Natural killer cell treated with Interleukin-12 subunit alpha and Interleukin-12 subunit beta and Interleukin-15 and Interleukin-18, amount 100 ng/mL, for 72 hours (primary cell): ENCODE measurements around the gene MYO1E. TPM values are rescaled to one million over a fixed set of nuclear protein-coding genes. Genes with fewer than 3 reads are reported as not detected.
"Not testable (repeated sequence)": the region's sequence is repeated elsewhere in the genome, so short reads cannot be mapped to it uniquely, and the experiment has no call there.

ENCODE experiments used
- ATAC-seq, 2 donors: fragments of 150-1000 bp; cut with Tn5 transposase in 1 of 2; sonication (Bioruptor Pico), chemical (Tn5 transposase) in 1 of 2; 2 replicates each; pipeline ENCODE4 v1.10.0; 2021
- DNase-seq: peaks from one replicate; pipeline ENCODE4 v3.0.0; 2022; ENCODE audit warnings: low spot score
- H3K27ac Mint-ChIP-seq, 2 donors: 1 replicate in 1 of 2; 2 replicates in 1 of 2; pipeline ENCODE4 v1.8.0; 2022; ENCODE audit warnings: mixed read lengths in 2 of 2, mild to moderate bottlenecking in 1 of 2, moderate library complexity in 1 of 2
- H3K27me3 Mint-ChIP-seq, 2 donors: 1 replicate in 1 of 2; 2 replicates in 1 of 2; pipeline ENCODE4 v1.8.0; 2022; ENCODE audit warnings: mixed read lengths in 2 of 2
- H3K36me3 Mint-ChIP-seq: one replicate; pipeline ENCODE4 v1.8.0; 2022; ENCODE audit warnings: mixed read lengths
- H3K4me1 Mint-ChIP-seq, 2 donors: 1 replicate in 1 of 2; 2 replicates in 1 of 2; pipeline ENCODE4 v1.8.0; 2022; ENCODE audit warnings: low read depth in 2 of 2, mixed read lengths in 2 of 2, mild to moderate bottlenecking in 1 of 2
- H3K4me3 Mint-ChIP-seq: one replicate; pipeline ENCODE4 v1.8.0; 2022; ENCODE audit warnings: mixed read lengths
- H3K9me3 Mint-ChIP-seq: 2 replicates; pipeline ENCODE4 v1.8.0; 2022; ENCODE audit warnings: mixed read lengths
- total RNA-seq, 2 donors: library from RNA; stranded (reverse); gene quantifications; one replicate each; pipeline ENCODE4 v1.2.3, GENCODE V29; 2022

The MYO1E gene
- total RNA-seq, 2 donors from 2014 or later: 3.7 to 20.0 TPM

DNA sequence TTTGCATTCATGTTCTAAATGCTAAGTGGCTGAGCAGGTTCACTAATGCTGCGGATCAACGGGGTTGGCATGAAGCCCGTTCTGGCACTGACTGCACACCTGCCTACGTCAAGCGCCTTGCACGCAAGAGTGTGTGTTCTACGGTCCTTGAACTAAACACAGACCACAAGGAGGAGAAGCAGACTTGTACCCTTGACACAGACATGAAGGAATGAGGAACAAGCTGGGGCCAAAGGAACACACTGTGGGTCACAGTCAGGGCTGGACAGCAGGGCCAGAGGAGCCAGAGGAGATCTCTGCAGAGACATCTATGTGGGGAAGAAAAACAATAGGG is 214.0 kb downstream of the MYO1E start:
- no peak for DNase-seq
- no peaks in the 10 kb centered on the region for H3K27me3 Mint-ChIP-seq
- H3K36me3 Mint-ChIP-seq: no peaks in the 10 kb centered on the region
- no peak overlapping the region for H3K4me3 Mint-ChIP-seq
- ATAC-seq: no peak
- H3K4me1 Mint-ChIP-seq: no peaks in the 10 kb centered on the region
- no peak overlapping the region for H3K27ac Mint-ChIP-seq
- no peaks in the 10 kb centered on the region for H3K9me3 Mint-ChIP-seq

DNA sequence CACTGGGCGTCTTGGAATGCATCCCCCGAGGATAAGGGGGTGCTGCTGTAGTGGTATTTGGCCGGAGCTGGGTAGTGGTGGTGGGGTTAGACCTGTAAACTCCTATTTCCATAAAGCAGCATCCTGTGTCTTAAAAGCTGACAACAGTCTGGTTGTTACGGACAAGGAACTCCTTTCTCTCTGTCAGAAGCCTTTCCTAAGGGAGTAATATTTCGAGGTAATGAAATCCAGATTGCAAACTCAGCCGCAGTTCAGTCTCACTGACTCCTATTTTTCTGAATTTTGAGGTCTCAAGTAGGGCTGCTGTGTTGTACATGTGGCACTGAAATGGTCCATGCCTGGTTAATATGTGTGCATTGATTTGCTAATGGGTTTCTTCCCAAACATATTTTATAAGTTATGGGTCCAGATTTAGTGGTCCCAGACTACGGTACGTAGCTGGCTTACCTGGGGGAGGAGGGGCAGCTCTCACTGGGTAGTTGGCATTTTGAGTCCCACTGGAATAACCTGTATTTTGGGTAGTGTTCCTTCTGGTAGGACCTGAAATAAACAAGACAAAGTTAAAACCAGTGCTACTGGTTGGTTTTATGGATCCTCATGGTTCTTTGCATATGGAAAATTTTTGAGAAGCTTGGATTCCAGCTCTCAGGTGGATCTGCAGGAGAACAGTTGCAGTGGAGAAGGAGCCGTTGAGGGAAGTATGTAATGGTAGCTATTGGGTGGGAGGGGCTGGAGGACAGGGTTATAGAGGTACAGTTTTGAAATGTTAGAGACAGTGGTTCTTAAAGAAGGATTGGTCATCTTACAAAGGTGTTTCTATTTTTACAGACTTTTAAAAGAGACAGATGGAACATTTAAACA is 214.6 kb downstream of the MYO1E start:
- ATAC-seq (no peak), DNase-seq (no peak)
- no peaks in the 10 kb centered on the region for H3K9me3 Mint-ChIP-seq
- no peaks in the 10 kb centered on the region for H3K4me1 Mint-ChIP-seq
- H3K4me3 Mint-ChIP-seq: no peak overlapping the region
- H3K27ac Mint-ChIP-seq: no peak overlapping the region
- H3K36me3 Mint-ChIP-seq: no peaks in the 10 kb centered on the region
- H3K27me3 Mint-ChIP-seq: no peaks in the 10 kb centered on the region

DNA sequence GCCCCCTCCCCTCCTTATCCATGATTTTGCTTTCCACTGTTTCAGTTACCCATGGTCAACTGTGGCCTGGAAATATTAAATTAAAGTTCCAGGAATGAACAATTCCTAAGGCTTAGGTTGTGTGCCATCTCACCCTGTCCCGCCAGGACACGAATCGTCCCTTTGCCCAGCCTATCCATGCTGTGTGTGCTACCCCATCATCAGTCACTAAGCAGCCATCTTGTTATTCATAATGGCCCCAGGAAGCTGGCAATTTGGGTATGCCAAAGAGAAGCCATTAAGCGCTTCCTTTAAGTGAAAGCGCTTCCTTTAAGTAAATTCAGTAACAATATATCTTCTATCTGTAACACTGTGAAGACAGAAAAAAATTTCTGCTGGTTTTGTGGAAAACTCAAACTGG is 215.3 kb downstream of the MYO1E start:
- no peaks in the 10 kb centered on the region for H3K9me3 Mint-ChIP-seq
- no peaks in the 10 kb centered on the region for H3K27me3 Mint-ChIP-seq
- no peak overlapping the region for H3K27ac Mint-ChIP-seq
- ATAC-seq (no peak), DNase-seq (no peak)
- no peak overlapping the region for H3K4me3 Mint-ChIP-seq
- no peaks in the 10 kb centered on the region for H3K36me3 Mint-ChIP-seq
- no peaks in the 10 kb centered on the region for H3K4me1 Mint-ChIP-seq

DNA sequence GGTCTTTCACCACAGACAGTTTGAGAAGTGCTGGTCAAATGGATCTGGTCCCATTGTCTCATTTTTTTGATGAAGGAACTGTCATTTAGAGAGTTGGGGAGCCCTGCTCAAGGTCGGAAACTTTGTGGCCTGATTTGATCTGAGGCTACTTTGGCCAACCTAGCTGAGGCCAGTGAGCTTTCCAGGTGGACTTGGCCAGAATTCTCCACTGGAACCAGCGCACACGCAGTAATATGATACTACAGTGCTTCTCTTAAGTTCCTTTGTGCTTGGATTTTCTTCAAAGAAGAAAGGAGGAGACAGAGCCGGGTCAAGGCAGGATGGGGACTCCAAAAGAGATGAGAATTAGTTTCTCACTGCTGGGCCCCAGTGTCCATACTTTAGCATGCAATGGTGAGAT is 217.2 kb downstream of the MYO1E start:
- DNase-seq (no peak), ATAC-seq (no peak)
- H3K9me3 Mint-ChIP-seq: no peaks in the 10 kb centered on the region
- H3K4me1 Mint-ChIP-seq: no peaks in the 10 kb centered on the region
- H3K36me3 Mint-ChIP-seq: no peaks in the 10 kb centered on the region
- no peaks in the 10 kb centered on the region for H3K27me3 Mint-ChIP-seq
- no peak overlapping the region for H3K27ac Mint-ChIP-seq
- H3K4me3 Mint-ChIP-seq: no peak overlapping the region

DNA sequence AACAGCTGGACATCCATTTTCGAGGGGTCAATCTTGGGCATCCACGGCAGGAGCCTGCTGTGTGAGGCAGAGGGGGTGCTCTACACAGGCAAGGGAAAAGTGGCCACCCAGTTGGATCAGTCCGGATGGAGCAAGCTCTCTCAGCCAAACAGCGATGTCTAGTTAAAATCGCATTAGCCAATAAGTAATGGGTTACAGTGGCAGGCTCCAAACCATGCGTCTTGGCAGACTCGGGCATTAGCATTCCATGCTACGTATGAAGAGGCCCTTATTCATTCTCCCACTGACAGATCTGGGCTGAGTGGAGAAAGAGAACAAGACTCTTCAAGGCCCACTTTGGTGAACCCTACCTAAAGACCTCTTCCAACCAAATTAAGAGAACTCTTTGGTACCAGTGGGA is 218.4 kb downstream of the MYO1E start:
- Mint-ChIP-seq H3K27me3 (no peaks in the 10 kb centered on the region), H3K27ac (no peak overlapping the region), H3K4me3 (no peak overlapping the region), H3K4me1 (no peaks in the 10 kb centered on the region), H3K9me3 (no peaks in the 10 kb centered on the region), H3K36me3 (no peaks in the 10 kb centered on the region)
- DNase-seq (no peak), ATAC-seq (no peak)

DNA sequence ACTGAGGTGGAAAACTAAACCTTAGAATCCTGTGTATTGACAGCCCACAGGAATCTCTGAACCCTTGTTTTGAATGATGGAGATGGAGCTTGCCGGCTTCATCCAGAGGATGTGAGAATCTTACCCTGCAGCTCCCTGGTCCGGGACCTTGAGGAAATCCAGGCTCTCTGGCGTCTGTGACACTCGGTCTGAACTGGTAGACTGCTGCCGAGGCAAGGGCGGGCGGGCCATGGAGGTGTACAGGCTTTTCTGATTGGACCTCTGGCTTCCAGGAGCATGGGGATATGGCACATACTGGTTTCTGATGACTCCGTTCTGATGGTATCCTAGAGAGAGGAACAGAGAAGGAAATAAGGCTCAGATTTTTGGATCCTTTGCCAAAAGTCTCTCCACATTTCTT is 219.2 kb downstream of the MYO1E start:
- Mint-ChIP-seq H3K36me3 (no peaks in the 10 kb centered on the region), H3K9me3 (no peaks in the 10 kb centered on the region)

DNA sequence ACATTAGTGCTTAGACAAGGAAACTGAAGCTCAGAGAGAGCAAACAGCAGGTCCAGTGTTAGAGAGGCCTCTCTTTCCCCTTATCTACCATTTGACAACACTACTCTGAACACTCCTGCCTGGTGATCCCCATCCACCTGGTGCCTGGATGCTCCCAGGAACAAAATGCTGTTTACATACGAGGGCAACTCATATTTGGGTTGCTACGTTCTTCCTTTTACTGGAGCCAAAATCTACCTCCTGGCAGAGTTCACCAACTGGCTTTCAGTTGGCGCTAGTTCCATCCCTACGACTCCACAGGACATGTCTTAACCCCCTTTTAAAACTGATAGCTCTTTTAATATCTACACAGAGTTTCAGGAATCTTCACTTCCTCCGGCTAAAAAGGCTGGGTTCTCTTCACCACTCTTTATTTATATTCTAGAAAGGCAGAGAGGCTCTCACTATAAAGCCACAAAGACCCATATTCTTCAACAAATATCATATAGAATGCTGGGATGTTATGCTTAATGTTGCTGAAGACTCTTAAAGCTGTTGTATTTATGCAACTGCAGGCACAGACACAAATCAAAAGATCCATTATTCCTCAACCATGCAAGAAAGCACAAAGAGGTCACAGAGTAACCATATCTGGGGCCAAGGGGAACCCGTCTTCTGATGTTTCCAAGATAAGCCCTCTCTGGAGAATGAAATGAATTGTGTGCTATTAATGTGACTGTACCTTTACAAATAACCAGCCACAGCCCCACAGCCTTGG is 219.8 kb downstream of the MYO1E start:
- H3K4me3 Mint-ChIP-seq: no peak overlapping the region
- DNase-seq: no peak
- H3K27ac Mint-ChIP-seq: no peak overlapping the region
- no peaks in the 10 kb centered on the region for H3K4me1 Mint-ChIP-seq
- H3K27me3 Mint-ChIP-seq: no peaks in the 10 kb centered on the region
- H3K9me3 Mint-ChIP-seq: no peaks in the 10 kb centered on the region
- H3K36me3 Mint-ChIP-seq: no peaks in the 10 kb centered on the region
- ATAC-seq: no peak

More for the DNA sequence above, 219.2 kb downstream of the MYO1E start:
- no peak for DNase-seq
- ATAC-seq: no peak
- Mint-ChIP-seq H3K27ac (no peak overlapping the region), H3K27me3 (no peaks in the 10 kb centered on the region), H3K4me3 (no peak overlapping the region), H3K4me1 (no peaks in the 10 kb centered on the region)

DNA sequence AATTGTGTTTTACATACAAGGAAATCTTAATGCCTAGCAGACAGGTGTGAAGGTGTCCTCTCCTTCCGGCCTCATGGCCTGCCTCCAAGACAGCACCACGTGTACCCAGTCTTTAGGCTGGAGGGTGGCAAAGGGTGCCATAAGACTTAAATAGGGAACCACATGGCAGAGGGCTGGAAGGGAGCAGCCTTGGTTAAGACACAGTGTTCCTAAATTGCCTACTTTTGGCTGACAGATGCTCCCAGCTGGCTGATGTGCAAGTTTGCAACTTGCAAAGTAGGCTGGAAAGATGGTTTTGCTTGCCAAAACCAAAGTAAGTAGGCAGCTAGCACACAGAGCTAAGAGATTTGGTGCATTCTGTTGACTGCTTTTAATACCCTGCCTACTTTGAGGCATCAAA is 222.5 kb downstream of the MYO1E start:
- Mint-ChIP-seq H3K27me3 (no peaks in the 10 kb centered on the region), H3K9me3 (no peaks in the 10 kb centered on the region), H3K27ac (no peak overlapping the region), H3K4me1 (no peaks in the 10 kb centered on the region), H3K4me3 (no peak overlapping the region), H3K36me3 (no peaks in the 10 kb centered on the region)
- no peak for ATAC-seq
- DNase-seq: no peak

DNA sequence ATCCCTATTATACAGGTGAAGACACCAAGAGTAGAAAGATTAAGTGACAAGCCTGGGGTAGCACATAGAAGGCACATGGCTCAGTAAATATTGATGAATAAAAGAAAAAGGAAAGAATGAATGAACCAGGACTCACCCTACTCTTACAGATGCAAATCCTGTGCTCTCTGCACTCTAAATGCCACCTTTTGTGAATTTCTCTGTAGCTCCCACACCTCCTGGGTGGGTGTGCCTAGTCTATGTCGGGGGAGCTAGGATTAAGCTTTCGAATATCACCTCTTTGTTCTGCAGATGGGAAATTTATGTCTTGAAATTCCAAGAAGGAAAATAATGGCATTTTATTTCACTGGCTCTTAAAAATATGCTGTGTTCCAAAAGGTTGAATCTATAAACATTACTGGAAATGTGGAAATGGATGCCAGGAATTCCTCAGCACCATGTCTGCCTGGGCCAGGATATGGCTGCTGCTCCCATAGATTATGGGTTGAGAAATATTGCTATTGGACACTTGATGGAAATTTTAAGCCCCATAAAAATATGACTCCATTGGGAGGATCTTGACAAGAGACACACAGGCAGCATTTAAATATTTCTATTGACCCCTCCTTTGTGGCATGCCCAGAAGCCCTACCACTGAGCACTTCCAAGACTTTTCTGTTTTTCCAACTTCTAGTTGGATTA is 224.4 kb downstream of the MYO1E start:
- H3K27me3 Mint-ChIP-seq: no peaks in the 10 kb centered on the region
- H3K9me3 Mint-ChIP-seq: no peaks in the 10 kb centered on the region
- H3K4me1 Mint-ChIP-seq: no peaks in the 10 kb centered on the region
- no peak overlapping the region for H3K27ac Mint-ChIP-seq
- H3K4me3 Mint-ChIP-seq: no peak overlapping the region
- H3K36me3 Mint-ChIP-seq: no peaks in the 10 kb centered on the region
- ATAC-seq (no peak), DNase-seq (no peak)

DNA sequence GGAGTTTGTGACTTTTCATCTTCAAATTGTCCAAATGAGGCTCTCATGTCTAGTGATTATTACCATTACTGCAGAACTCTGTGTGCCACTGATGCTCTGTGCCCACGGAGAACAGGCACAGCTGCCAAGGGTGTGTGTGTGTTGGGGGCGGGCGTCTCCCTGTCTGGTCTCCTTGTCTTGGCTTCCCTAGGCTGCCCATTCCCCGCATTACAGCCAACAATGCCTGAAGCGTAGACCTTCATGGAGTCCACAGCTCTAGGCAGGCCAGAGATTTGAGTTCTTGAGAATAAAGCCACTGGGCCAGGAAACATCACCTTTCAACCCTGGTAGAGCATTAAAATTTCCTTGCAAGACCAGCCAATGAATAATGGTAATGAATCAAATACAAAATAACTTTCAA is 225.0 kb downstream of the MYO1E start:
- no peaks in the 10 kb centered on the region for H3K9me3 Mint-ChIP-seq

DNA sequence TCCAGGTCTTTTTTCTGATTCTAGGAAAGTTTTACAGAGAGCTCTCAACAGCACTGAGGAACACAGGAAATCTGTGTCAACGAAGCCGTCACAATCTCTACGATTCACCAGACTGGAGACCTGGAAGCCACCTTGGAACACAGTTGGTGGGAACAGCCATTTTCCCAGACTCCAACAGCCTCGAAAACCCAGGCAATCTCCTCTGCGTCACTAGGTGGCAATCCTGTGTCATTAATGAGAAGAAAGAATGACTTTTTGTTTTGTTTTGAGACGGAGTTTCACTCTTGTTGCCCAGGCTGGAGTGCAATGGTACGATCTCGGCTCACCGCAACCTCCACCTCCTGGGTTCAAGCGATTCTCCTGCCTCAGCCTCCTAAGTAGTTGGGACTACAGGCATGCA is 228.1 kb downstream of the MYO1E start:
- H3K27ac Mint-ChIP-seq, H3K4me3 Mint-ChIP-seq, ATAC-seq, H3K36me3 Mint-ChIP-seq, H3K9me3 Mint-ChIP-seq, H3K4me1 Mint-ChIP-seq, H3K27me3 Mint-ChIP-seq, DNase-seq: not testable (repeated sequence)

More for the DNA sequence above, 225.0 kb downstream of the MYO1E start:
- H3K27me3 Mint-ChIP-seq: no peaks in the 10 kb centered on the region
- no peaks in the 10 kb centered on the region for H3K4me1 Mint-ChIP-seq
- no peaks in the 10 kb centered on the region for H3K36me3 Mint-ChIP-seq
- DNase-seq (no peak), ATAC-seq (no peak)
- no peak overlapping the region for H3K4me3 Mint-ChIP-seq
- H3K27ac Mint-ChIP-seq: no peak overlapping the region

DNA sequence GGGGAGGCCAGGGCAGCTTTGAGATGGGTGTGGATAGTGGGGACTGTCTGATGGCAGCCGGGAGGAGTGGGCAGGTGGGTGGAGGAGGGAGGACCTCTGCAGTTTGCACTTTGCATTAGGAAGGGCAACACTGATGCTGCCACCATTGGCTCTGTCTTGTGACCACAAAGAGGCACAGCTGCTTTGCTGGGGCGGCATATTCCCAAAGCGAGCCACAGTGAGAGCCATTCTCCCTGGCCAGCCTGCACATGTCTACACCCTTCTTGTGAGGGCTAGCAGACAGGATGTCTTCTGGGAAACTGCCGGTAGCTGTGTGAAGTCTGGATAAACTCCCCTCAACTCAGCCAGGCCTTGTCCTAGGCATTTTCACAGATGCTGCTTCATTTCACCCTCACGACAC is 229.4 kb downstream of the MYO1E start:
- no peak overlapping the region for H3K27ac Mint-ChIP-seq
- H3K4me3 Mint-ChIP-seq: no peak overlapping the region
- no peaks in the 10 kb centered on the region for H3K27me3 Mint-ChIP-seq
- H3K9me3 Mint-ChIP-seq: no peaks in the 10 kb centered on the region
- ATAC-seq: no peak
- no peaks in the 10 kb centered on the region for H3K4me1 Mint-ChIP-seq
- no peaks in the 10 kb centered on the region for H3K36me3 Mint-ChIP-seq
- DNase-seq: no peak

DNA sequence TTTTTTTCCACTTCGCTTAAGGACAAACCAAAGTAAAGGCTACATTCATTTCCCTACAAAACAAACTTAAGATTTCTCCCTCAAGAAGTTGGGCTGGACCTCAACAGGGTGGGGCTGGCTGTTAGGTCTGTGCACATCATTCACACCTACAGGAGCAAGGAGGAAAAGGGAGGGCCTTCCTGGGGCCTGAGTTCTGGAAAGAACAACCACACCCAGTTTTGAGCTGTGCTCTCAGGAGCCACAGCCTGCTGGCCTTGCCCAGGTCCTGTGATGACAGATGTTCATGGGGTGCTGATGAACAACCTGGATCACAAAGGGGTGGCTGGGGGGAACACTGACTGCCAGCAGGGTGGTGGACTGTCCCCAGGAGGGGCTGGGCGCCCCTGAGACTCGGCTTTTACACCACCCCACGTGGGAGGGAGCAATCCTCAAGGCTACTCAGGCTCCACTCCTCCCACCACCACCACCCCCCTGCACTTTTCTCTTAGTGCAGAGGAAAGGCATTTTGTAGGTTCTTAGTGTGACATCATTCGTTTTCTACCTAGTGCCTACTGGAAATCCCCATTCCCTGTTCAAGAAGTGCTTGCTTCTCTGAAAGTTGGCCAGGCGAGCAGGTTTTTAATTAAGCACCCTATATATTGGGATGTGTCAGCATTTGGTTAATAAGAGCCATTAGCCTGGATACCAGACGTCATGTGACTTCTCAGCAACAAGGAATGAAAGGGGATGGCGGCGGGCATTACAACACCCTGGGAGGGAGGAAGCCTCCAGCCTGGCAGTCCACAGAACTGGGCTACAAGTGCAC is 232.0 kb downstream of the MYO1E start:
- peaks cover 7 to 9% of the 10 kb centered on the region in 2 donors for H3K4me1 Mint-ChIP-seq
- ATAC-seq: no peak
- no peak for DNase-seq
- no peaks in the 10 kb centered on the region for H3K27me3 Mint-ChIP-seq
- no peak overlapping the region for H3K27ac Mint-ChIP-seq
- H3K9me3 Mint-ChIP-seq: no peaks in the 10 kb centered on the region
- no peaks in the 10 kb centered on the region for H3K36me3 Mint-ChIP-seq
- H3K4me3 Mint-ChIP-seq: no peak overlapping the region
